GM10266 (cell line): ENCODE measurements around the gene PPP3CB.

ENCODE experiments used
- DNase-seq: peaks from one replicate; pipeline ENCODE4 v3.0.0; 2012; ENCODE audit errors: extremely low spot score
- TF ChIP-seq, protein P1 (sequence below): IDR thresholded peaks from 2 replicates; pipeline ENCODE4 v1.5.1; 2012; ENCODE audit warnings: mild to moderate bottlenecking, low read depth; ENCODE audit not compliant: control insufficient read depth, insufficient read depth; ENCODE audit errors: missing control alignments

The PPP3CB gene

DNA sequence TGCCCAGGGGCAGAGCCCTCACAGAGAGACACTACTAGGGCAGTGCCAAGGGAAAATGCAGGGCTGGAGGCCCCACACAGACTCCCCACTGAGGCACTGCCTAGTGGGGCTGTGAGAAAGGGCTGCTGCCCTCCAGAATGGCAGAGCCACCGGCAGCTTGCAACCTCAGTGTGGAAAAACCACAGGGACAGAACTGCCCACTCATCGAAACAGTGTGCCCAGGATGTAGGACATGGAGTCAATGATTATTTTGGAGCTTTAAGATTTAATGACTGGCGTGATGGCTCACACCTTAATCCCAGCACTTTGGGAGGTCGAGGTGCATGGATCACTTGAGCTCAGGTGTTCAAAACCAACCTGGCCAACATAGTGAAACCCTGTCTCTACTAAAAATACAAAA, 34.9 kb downstream of the PPP3CB start:
- TF ChIP-seq, protein P1, sequence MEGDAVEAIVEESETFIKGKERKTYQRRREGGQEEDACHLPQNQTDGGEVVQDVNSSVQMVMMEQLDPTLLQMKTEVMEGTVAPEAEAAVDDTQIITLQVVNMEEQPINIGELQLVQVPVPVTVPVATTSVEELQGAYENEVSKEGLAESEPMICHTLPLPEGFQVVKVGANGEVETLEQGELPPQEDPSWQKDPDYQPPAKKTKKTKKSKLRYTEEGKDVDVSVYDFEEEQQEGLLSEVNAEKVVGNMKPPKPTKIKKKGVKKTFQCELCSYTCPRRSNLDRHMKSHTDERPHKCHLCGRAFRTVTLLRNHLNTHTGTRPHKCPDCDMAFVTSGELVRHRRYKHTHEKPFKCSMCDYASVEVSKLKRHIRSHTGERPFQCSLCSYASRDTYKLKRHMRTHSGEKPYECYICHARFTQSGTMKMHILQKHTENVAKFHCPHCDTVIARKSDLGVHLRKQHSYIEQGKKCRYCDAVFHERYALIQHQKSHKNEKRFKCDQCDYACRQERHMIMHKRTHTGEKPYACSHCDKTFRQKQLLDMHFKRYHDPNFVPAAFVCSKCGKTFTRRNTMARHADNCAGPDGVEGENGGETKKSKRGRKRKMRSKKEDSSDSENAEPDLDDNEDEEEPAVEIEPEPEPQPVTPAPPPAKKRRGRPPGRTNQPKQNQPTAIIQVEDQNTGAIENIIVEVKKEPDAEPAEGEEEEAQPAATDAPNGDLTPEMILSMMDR, result no peak
- DNase-seq, result no peak

DNA sequence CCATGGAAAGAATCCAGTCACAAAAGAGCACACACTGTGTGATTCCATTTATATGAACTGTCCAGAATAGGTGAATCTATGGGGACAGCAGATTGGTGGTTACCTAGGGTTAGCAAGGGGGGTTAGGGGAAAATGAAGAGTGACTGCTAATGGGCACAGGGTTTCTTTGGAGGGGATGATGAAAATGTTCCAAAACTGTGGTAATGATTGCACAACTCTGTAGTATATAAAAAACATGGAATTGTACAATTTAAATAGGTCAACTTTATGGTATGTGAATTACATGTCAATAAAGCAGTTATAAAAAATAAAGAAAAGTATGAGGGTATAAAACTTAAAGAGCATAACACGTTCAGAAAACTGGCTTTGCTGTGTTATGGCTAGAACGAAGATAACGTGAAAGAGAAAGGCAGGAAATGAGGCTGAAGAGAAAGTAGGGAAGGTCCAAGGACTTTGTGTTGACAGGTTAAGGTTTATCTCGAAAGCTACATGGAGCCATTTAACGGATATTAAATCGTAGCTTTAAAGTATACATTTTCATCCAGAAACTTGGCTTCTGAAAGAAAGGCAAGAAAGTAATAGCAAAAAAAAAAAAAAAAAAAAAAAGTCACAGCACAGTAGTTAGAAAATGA, 36.0 kb downstream of the PPP3CB start:
- DNase-seq, result no peak
- TF ChIP-seq, protein P1, result no peak

DNA sequence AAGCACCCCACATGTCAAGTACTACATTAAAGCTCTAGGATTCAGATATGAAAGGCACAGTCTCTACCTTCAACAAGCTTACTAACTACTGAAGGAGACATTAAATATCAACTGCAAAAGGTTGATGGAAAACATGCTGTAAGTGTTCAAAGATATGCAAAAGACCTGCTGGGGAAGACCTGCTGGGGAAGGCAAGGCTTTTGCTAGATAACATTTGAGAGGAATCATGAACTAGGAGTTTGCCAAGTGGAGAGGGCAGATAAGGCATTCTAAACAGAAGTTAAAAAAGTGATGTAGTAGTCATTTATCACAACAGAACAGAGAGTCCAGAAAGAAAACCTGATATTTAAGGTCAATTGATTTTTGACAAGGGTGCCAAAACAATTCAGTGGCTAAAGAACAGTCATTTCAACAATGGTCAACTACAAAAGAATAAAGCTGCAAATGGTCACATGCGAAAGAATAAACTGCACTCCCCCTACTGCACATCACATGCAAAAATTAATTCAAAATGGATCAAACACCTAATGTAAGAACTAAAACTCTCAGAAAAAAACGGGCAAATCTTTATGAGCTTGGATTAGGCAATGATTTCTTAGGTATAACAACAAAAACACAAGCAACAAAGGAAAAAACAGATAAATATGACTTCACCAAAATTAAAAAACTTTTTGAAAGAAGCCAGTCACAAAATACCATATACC, 39.5 kb downstream of the PPP3CB start:
- TF ChIP-seq, protein P1, result no peak

DNA sequence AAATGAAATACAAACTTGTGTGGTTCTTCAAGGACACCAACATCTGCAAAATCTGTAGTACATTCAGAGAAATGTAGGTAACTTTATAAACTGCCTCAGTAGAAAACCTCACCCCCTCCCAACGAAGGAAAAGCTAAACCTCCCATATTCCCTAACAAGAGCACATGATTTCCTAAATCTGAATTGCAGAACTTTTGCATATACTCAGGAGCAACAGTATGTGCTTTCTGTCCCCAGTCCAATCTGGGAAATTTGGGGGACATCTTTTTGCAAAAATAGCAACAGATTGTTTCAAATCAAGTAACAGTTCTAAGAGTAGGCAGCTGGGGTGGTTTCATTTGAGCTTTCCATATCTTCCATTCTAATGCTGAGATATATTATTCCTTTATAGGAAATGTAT, 46.7 kb downstream of the PPP3CB start:
- TF ChIP-seq, protein P1, result no peak

More for the DNA sequence above, 39.5 kb downstream of the PPP3CB start:
- no peak for DNase-seq

GRCh38 chr10:73448384-73448783, 47.4 kb downstream of the PPP3CB start:
- TF ChIP-seq, protein P1, result no peak
- DNase-seq, result no peak

More for the DNA sequence above, 46.7 kb downstream of the PPP3CB start:
- DNase-seq, result no peak

GRCh38 chr10:73446926-73447325, 48.9 kb downstream of the PPP3CB start:
- DNase-seq, result no peak
- TF ChIP-seq, protein P1, result no peak

DNA sequence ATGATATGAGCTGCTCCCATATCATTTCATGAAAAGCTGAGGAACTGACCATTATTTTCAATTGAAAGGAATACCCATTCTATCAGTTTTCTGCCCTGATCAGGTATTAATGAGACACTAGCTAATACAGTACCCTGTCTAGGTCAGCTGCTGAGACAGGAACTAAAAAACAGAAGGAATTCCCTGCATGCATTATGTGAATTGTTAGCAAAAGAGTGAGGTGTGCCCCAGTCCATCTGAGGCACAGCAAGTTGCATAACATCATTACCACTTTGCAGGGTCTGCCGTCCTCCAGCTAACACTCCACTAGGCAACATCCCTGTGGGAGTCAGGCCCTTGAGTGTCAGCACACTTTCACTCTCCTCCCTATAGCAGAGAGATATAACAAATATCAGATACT, 51.4 kb downstream of the PPP3CB start:
- no peak for DNase-seq
- TF ChIP-seq, protein P1, result no peak
